BLaER1 treated with 17β-estradiol and CSF1 and Interleukin-3, amounts not matched to agents 10 nM and 100 nM (cell line): ENCODE data around the gene EPHB1.

Source experiments
- H3K27ac ChIP-seq, 11 experiments: shearing (Covaris generic); formaldehyde crosslinking; 2 replicates each; pipeline ENCODE4 v1.8.1; 2022
- H3K27me3 ChIP-seq, 11 experiments: shearing (Covaris generic); formaldehyde crosslinking; 2 replicates each; pipeline ENCODE4 v1.8.1; 2022
- H3K36me3 ChIP-seq, 11 experiments: shearing (Covaris generic); formaldehyde crosslinking; 2 replicates each; pipeline ENCODE4 v1.8.1; 2022
- H3K4me1 ChIP-seq, 10 experiments: shearing (Covaris generic); formaldehyde crosslinking; 2 replicates each; pipeline ENCODE4 v1.8.1; 2022
- H3K4me2 ChIP-seq, 11 experiments: shearing (Covaris generic); formaldehyde crosslinking; 2 replicates each; pipeline ENCODE4 v1.8.1; 2022
- H3K4me3 ChIP-seq, 10 experiments: shearing (Covaris generic); formaldehyde crosslinking; 2 replicates each; pipeline ENCODE4 v1.8.1; 2022
- H3K9ac ChIP-seq, 11 experiments: shearing (Covaris generic); formaldehyde crosslinking; 2 replicates each; pipeline ENCODE4 v1.8.1; 2022
- H3K9me3 ChIP-seq, 11 experiments: shearing (Covaris generic); formaldehyde crosslinking; replicated peaks in 1 of 11; 2 replicates each; pipeline ENCODE4 v1.8.1; 2022
- H4K20me1 ChIP-seq, 11 experiments: shearing (Covaris generic); formaldehyde crosslinking; 2 replicates each; pipeline ENCODE4 v1.8.1; 2022
- Cebpa-rat ChIP-seq, 11 experiments: shearing (Covaris generic); IDR thresholded peaks; 2 replicates each; pipeline ENCODE4 v1.8.1; 2022

EPHB1 gene

GRCh38 chr3:135125171-135125801 lies 330.2 kb downstream of the EPHB1 start:
- H3K4me2 ChIP-seq, result no peak overlapping the region
- H3K36me3 ChIP-seq, result no peaks in the 10 kb centered on the region
- no peak for TF ChIP-seq Cebpa-rat (IDR thresholded peaks at IDR 0.05)
- H3K9ac ChIP-seq, result no peak overlapping the region
- no peak overlapping the region for H3K27ac ChIP-seq
- no peaks in the 10 kb centered on the region; a peak in 4 of 22 replicates for H4K20me1 ChIP-seq
- no peak overlapping the region for H3K4me3 ChIP-seq
- no peaks in the 10 kb centered on the region for H3K4me1 ChIP-seq
- H3K27me3 ChIP-seq, result no peaks in the 10 kb centered on the region
- no peaks in the 10 kb centered on the region for H3K9me3 ChIP-seq

- H3K4me2 ChIP-seq, result no peak overlapping the region
- H3K27me3 ChIP-seq, result no peaks in the 10 kb centered on the region
- no peaks in the 10 kb centered on the region for H3K9me3 ChIP-seq
- H3K4me1 ChIP-seq, result no peaks in the 10 kb centered on the region
- H3K9ac ChIP-seq, result no peak overlapping the region
- no peak overlapping the region for H3K27ac ChIP-seq
- no peaks in the 10 kb centered on the region; a peak in 2 of 22 replicates for H4K20me1 ChIP-seq
- H3K36me3 ChIP-seq, result no peaks in the 10 kb centered on the region
- TF ChIP-seq Cebpa-rat (IDR thresholded peaks at IDR 0.05), result no peak
- no peak overlapping the region for H3K4me3 ChIP-seq
Measured at GRCh38 chr3:135127946-135128470, 332.9 kb downstream of the EPHB1 start.

- no peak overlapping the region for H3K4me3 ChIP-seq
- no peaks in the 10 kb centered on the region for H3K36me3 ChIP-seq
- no peak for TF ChIP-seq Cebpa-rat (IDR thresholded peaks at IDR 0.05)
- no peaks in the 10 kb centered on the region for H3K9me3 ChIP-seq
- no peak overlapping the region for H3K27ac ChIP-seq
- H3K9ac ChIP-seq, result no peak overlapping the region
- 0 out of 20 replicates have a peak, but pooled peaks cover 0 to under 1% (median 0%) of the 10 kb centered on the region in 10 experiments for H3K4me1 ChIP-seq
- H4K20me1 ChIP-seq, result no peaks in the 10 kb centered on the region; a peak in 2 of 22 replicates
- H3K4me2 ChIP-seq, result no peak overlapping the region
- no peaks in the 10 kb centered on the region for H3K27me3 ChIP-seq
Measured at GRCh38 chr3:135128818-135129217, 333.8 kb downstream of the EPHB1 start.

DNA sequence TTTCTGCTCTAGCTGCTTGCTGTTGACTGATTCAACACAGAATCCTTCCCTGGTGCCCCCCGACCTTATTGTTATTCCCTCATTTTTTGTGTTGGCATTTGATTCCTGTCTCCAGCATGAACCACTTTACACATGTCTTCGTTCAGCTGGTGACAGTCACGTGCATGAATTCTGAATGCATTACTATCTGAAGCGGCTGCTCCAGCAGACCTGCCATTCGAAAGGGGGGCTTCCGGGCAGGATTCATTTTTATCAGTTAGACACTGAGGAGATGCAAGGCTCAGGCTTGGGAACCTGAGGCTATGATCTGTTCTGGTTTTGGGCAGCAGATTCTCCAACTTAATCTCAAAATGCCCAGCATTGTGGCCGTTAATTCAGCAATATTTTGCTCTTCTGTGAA lies 336.2 kb downstream of the EPHB1 start:
- H3K9ac ChIP-seq, result no peak overlapping the region
- H3K27me3 ChIP-seq, result no peaks in the 10 kb centered on the region
- H4K20me1 ChIP-seq, result no peaks in the 10 kb centered on the region; a peak in 1 of 22 replicates
- H3K4me2 ChIP-seq, result no peak overlapping the region
- no peak for TF ChIP-seq Cebpa-rat (IDR thresholded peaks at IDR 0.05)
- H3K4me1 ChIP-seq, result 0 out of 20 replicates have a peak, but pooled peaks cover 0 to 4% (median 0%) of the 10 kb centered on the region in 10 experiments
- H3K36me3 ChIP-seq, result no peaks in the 10 kb centered on the region
- no peaks in the 10 kb centered on the region for H3K9me3 ChIP-seq
- no peak overlapping the region for H3K4me3 ChIP-seq
- no peak overlapping the region for H3K27ac ChIP-seq

- Histone ChIP-seq H3K27ac (no peak overlapping the region), H3K9me3 (no peaks in the 10 kb centered on the region), H3K4me2 (0 out of 22 replicates have a peak overlapping the region, but pooled peaks of 1 of the 11 experiments have one; percentile 8), H3K4me1 (0 out of 20 replicates have a peak, but pooled peaks cover 0 to 4% (median 0%) of the 10 kb centered on the region in 10 experiments), H3K4me3 (no peak overlapping the region), H3K27me3 (no peaks in the 10 kb centered on the region), H3K36me3 (no peaks in the 10 kb centered on the region), H3K9ac (no peak overlapping the region), H4K20me1 (no peaks in the 10 kb centered on the region; a peak in 1 of 22 replicates)
- no peak for TF ChIP-seq Cebpa-rat (IDR thresholded peaks at IDR 0.05)
Measured at GRCh38 chr3:135133905-135134683, 339.0 kb downstream of the EPHB1 start.

GRCh38 chr3:135134684-135135075 lies 339.6 kb downstream of the EPHB1 start:
- Histone ChIP-seq H3K27ac (no peak overlapping the region), H3K27me3 (no peaks in the 10 kb centered on the region), H3K9ac (no peak overlapping the region), H3K9me3 (no peaks in the 10 kb centered on the region), H3K4me1 (0 out of 20 replicates have a peak, but pooled peaks cover 0 to 4% (median 0%) of the 10 kb centered on the region in 10 experiments), H3K36me3 (no peaks in the 10 kb centered on the region), H3K4me3 (no peak overlapping the region), H3K4me2 (no peak overlapping the region), H4K20me1 (no peaks in the 10 kb centered on the region; a peak in 1 of 22 replicates)
- TF ChIP-seq Cebpa-rat (IDR thresholded peaks at IDR 0.05), result no peak

DNA sequence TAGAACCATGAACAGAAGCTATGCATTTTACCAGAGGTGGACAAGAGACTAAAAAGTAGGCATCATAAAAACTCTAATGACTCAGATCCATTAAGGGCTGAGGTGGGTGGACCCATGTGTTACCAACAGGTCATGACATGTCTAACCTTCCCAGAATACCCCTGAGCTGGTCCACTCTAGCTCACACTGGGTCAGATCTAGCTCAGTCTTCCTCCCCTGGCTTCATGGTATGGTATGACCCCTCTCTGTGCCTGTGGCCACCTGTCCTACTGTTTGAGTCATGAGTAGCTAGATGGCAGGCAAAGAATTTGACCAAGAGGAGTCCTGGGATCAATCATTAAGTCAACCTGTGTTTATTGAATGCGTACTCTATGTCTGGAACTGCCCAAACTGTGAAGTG lies 340.4 kb downstream of the EPHB1 start:
- no peaks in the 10 kb centered on the region for H3K36me3 ChIP-seq

DNA sequence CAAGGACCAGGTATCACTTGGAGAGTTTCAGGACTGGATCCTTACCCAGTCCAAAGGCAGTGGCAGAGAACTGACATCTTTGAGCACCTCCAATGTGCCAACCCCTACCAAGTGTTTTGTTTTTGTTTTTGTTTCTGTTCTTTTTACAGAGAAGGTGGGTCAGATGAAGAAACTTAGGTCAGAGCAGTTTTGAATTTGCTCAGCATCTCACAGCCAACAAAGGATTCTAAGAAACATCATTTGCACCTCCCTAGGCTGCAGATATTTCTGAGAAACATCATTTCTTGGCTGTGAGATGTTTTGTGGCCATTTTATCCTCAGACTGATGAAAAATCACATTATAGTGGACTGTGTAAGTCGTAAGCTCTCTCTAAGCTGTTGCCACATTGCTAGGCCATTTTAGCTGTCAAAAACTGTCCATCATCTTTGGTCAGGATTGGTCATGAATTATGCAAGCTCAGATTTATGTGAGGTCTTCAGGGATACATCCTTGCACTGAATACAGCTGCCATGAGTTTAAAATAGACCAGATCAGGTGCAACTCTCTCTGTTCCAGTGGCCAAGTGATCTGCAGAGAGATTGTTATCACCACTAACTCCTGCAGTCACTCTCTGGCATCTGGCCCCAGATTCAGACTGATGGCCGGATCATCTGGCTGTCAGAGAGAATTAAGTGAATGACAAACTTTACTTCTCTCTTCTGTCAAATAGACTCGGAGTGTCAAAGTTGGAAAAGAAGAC lies 341.5 kb downstream of the EPHB1 start:
- no peak overlapping the region for H3K4me2 ChIP-seq
- peaks cover 0 to 17% (median 9%) of the 10 kb centered on the region in 10 experiments; a peak in 16 of 20 replicates for H3K4me1 ChIP-seq
- no peak overlapping the region for H3K27ac ChIP-seq
- no peak overlapping the region for H3K9ac ChIP-seq
- H3K27me3 ChIP-seq, result no peaks in the 10 kb centered on the region
- TF ChIP-seq Cebpa-rat (IDR thresholded peaks at IDR 0.05), result no peak
- no peaks in the 10 kb centered on the region for H3K9me3 ChIP-seq
- no peaks in the 10 kb centered on the region for H3K36me3 ChIP-seq
- no peaks in the 10 kb centered on the region for H4K20me1 ChIP-seq
- no peak overlapping the region for H3K4me3 ChIP-seq

More for the DNA sequence above, 340.4 kb downstream of the EPHB1 start:
- TF ChIP-seq Cebpa-rat (IDR thresholded peaks at IDR 0.05), result no peak
- Histone ChIP-seq H3K9me3 (no peaks in the 10 kb centered on the region), H3K4me1 (peaks cover 0 to 6% (median 0%) of the 10 kb centered on the region in 10 experiments; a peak in 5 of 20 replicates), H3K9ac (no peak overlapping the region), H3K27ac (no peak overlapping the region), H4K20me1 (no peaks in the 10 kb centered on the region; a peak in 1 of 22 replicates), H3K27me3 (no peaks in the 10 kb centered on the region), H3K4me3 (no peak overlapping the region), H3K4me2 (no peak overlapping the region)

GRCh38 chr3:135137296-135137695 lies 342.2 kb downstream of the EPHB1 start:
- H3K4me2 ChIP-seq, result no peak overlapping the region
- H3K9me3 ChIP-seq, result no peaks in the 10 kb centered on the region
- H4K20me1 ChIP-seq, result no peaks in the 10 kb centered on the region
- H3K4me3 ChIP-seq, result no peak overlapping the region
- H3K27me3 ChIP-seq, result no peaks in the 10 kb centered on the region
- H3K27ac ChIP-seq, result no peak overlapping the region
- H3K36me3 ChIP-seq, result no peaks in the 10 kb centered on the region
- no peak for TF ChIP-seq Cebpa-rat (IDR thresholded peaks at IDR 0.05)
- no peak overlapping the region for H3K9ac ChIP-seq
- H3K4me1 ChIP-seq, result peaks cover 0 to 24% (median 17%) of the 10 kb centered on the region in 10 experiments; a peak in 16 of 20 replicates
